IMR-90 (cell line): ENCODE data around the gene TNFAIP8. TPM values are rescaled to one million over a fixed set of nuclear protein-coding genes. Genes with fewer than 3 reads are reported as not detected.
A peak's percentile ranks its signal among the peaks of the same experiment; 100 is the strongest.

Experiments used
- ATAC-seq: fragments of 200-7000 bp; cut with Tn5 transposase; 2 replicates; pipeline ENCODE4 v1.9.1; 2020; ENCODE audit warnings: low read depth, mild to moderate bottlenecking, moderate library complexity
- BruUV-seq: library from RNA; stranded (reverse); fragments of 400-500 nt; replicated peaks from 2 replicates; lab custom pipeline; 2021; lab: Mats Ljungman, UMichigan
- CTCF ChIA-PET: fragments of 300-600 bp; formaldehyde crosslinking; extraction: SDS; loops from one replicate; lab custom pipeline; 2021; ENCODE audit warnings: antibody characterized with exemption; lab: Yijun Ruan, JAX
- POLR2A ChIA-PET: fragments of 300-600 bp; sonication (Branson Sonifier 250); formaldehyde crosslinking; loops from one replicate; lab custom pipeline; 2022; ENCODE audit warnings: antibody characterized with exemption; ENCODE audit not compliant: unreplicated experiment; lab: Charles Lee
- DNase-seq: peaks from one replicate; pipeline ENCODE4 v3.0.0; 2013
- H2AFZ ChIP-seq: replicated peaks from 2 replicates; pipeline ENCODE3; 2013; ENCODE audit warnings: low read length, mild to moderate bottlenecking; ENCODE audit not compliant: poor library complexity
- H2AK5ac ChIP-seq: 2 replicates; pipeline ENCODE4 v1.6.1; 2013; ENCODE audit warnings: low read depth, low read length, inconsistent platforms
- H2AK9ac ChIP-seq: replicated peaks from 2 replicates; pipeline ENCODE3; 2013; ENCODE audit warnings: mild to moderate bottlenecking, low read depth, low read length, moderate library complexity; ENCODE audit not compliant: poor library complexity
- H2BK120ac ChIP-seq: 2 replicates; pipeline ENCODE4 v1.6.1; 2013; ENCODE audit warnings: low read depth, low read length, inconsistent platforms
- H2BK15ac ChIP-seq: 3 replicates; pipeline ENCODE4 v1.6.1; 2013; ENCODE audit warnings: low read depth, low read length, inconsistent platforms
- H2BK20ac ChIP-seq: 2 replicates; pipeline ENCODE4 v1.6.1; 2013; ENCODE audit warnings: low read depth, mild to moderate bottlenecking, inconsistent platforms, low read length, moderate library complexity
- H2BK5ac ChIP-seq: 2 replicates; pipeline ENCODE4 v1.6.1; 2013; ENCODE audit warnings: mild to moderate bottlenecking, low read depth, low read length, inconsistent platforms; ENCODE audit not compliant: poor library complexity, severe bottlenecking
- H3K14ac ChIP-seq: replicated peaks from 2 replicates; pipeline ENCODE4 v1.6.1; 2013; ENCODE audit warnings: low read depth, low read length, inconsistent platforms
- H3K18ac ChIP-seq: 2 replicates; pipeline ENCODE4 v1.6.1; 2013; ENCODE audit warnings: low read depth, low read length, control low read depth
- H3K23ac ChIP-seq: 2 replicates; pipeline ENCODE4 v1.6.1; 2013; ENCODE audit warnings: low read depth, low read length, inconsistent platforms
- H3K27ac ChIP-seq: 2 replicates; pipeline ENCODE4 v1.5.1; 2013; ENCODE audit warnings: mild to moderate bottlenecking, control low read depth, low read length; ENCODE audit not compliant: insufficient read depth
- H3K27me3 ChIP-seq: 2 replicates; pipeline ENCODE4 v1.6.1; 2013; ENCODE audit warnings: low read length; ENCODE audit not compliant: control insufficient read depth, insufficient read depth
- H3K36me3 ChIP-seq: 2 replicates; pipeline ENCODE4 v1.6.1; 2013; ENCODE audit warnings: low read length, mixed read lengths; ENCODE audit not compliant: control insufficient read depth, insufficient read depth
- H3K4ac ChIP-seq: 2 replicates; pipeline ENCODE4 v1.6.1; 2013; ENCODE audit warnings: low read depth, low read length, inconsistent platforms
- H3K4me1 ChIP-seq: 2 replicates; pipeline ENCODE4 v1.6.1; 2013; ENCODE audit warnings: low read length, mixed read lengths; ENCODE audit not compliant: control insufficient read depth, insufficient read depth
- H3K4me2 ChIP-seq: 2 replicates; pipeline ENCODE4 v1.6.1; 2013; ENCODE audit warnings: low read depth, mild to moderate bottlenecking, control low read depth, low read length, moderate library complexity
- H3K4me3 ChIP-seq: 2 replicates; pipeline ENCODE4 v1.5.1; 2013; ENCODE audit warnings: low read depth, mild to moderate bottlenecking, control low read depth, low read length, moderate library complexity; ENCODE audit not compliant: insufficient read depth
- H3K56ac ChIP-seq: 2 replicates; pipeline ENCODE4 v1.6.1; 2013; ENCODE audit warnings: low read length, inconsistent platforms; ENCODE audit not compliant: insufficient read depth; ENCODE audit errors: extremely low read depth
- H3K79me1 ChIP-seq, 2 experiments: 2 replicates each; pipeline ENCODE4 v1.6.1; 2013; ENCODE audit warnings: low read length in 2 of 2, inconsistent platforms in 1 of 2, low read depth in 1 of 2
- H3K9ac ChIP-seq: 2 replicates; pipeline ENCODE4 v1.6.1; 2013; ENCODE audit warnings: low read depth, low read length, control low read depth
- H3K9me1 ChIP-seq: 2 replicates; pipeline ENCODE4 v1.6.1; 2013; ENCODE audit warnings: low read length, inconsistent platforms; ENCODE audit not compliant: insufficient read depth
- H3K9me3 ChIP-seq: 2 replicates; pipeline ENCODE4 v1.6.1; 2013; ENCODE audit warnings: low read length; ENCODE audit not compliant: control insufficient read depth, insufficient read depth
- H4K20me1 ChIP-seq: 2 replicates; pipeline ENCODE4 v1.6.1; 2013; ENCODE audit warnings: low read length, inconsistent platforms; ENCODE audit not compliant: insufficient read depth
- H4K5ac ChIP-seq: 2 replicates; pipeline ENCODE4 v1.6.1; 2013; ENCODE audit warnings: mild to moderate bottlenecking, low read depth, low read length, control low read depth
- H4K8ac ChIP-seq, 2 experiments: 2 replicates each; pipeline ENCODE4 v1.6.1; 2013; ENCODE audit warnings: low read depth in 2 of 2, low read length in 2 of 2, control low read depth in 1 of 2, inconsistent platforms in 1 of 2
- H4K91ac ChIP-seq: 2 replicates; pipeline ENCODE4 v1.6.1; 2013; ENCODE audit warnings: low read depth, low read length, inconsistent platforms; ENCODE audit not compliant: insufficient read depth
- CEBPB ChIP-seq: IDR thresholded peaks from 2 replicates; pipeline ENCODE4 v1.6.1; 2012; ENCODE audit warnings: low read depth, low read length, improper control_type of control experiment
- CHD1 ChIP-seq: IDR thresholded peaks from 2 replicates; pipeline ENCODE4 v1.6.1; 2012; ENCODE audit warnings: low read depth, low read length, improper control_type of control experiment
- FOS ChIP-seq: fragments of 150-350 bp; IDR thresholded peaks from 2 replicates; pipeline ENCODE4 v1.6.1; 2016; ENCODE audit warnings: low read depth, low read length
- MAFK ChIP-seq: IDR thresholded peaks from 2 replicates; pipeline ENCODE4 v1.6.1; 2012; ENCODE audit warnings: low read depth, low read length, improper control_type of control experiment
- MAZ ChIP-seq: IDR thresholded peaks from 2 replicates; pipeline ENCODE4 v1.6.1; 2012; ENCODE audit warnings: low read depth, mild to moderate bottlenecking, low read length, improper control_type of control experiment, moderate library complexity, borderline replicate concordance
- MXI1 ChIP-seq: IDR thresholded peaks from 2 replicates; pipeline ENCODE4 v1.6.1; 2012; ENCODE audit warnings: low read depth, mild to moderate bottlenecking, low read length, moderate library complexity, borderline replicate concordance
- NFE2L2 ChIP-seq: fragments of 150-350 bp; IDR thresholded peaks from 2 replicates; pipeline ENCODE4 v1.6.1; 2016; ENCODE audit warnings: low read depth, mild to moderate bottlenecking, low read length
- RCOR1 ChIP-seq: IDR thresholded peaks from 2 replicates; pipeline ENCODE4 v1.6.1; 2012; ENCODE audit warnings: mild to moderate bottlenecking, low read length, improper control_type of control experiment; ENCODE audit not compliant: insufficient replicate concordance
- RFX5 ChIP-seq: IDR thresholded peaks from 2 replicates; pipeline ENCODE4 v1.8.0; 2012; ENCODE audit warnings: low read depth, mild to moderate bottlenecking, low read length, moderate library complexity
- WGBS, 2 experiments: methylation state at CpG; one replicate each; pipeline versions ENCODE4 v1.1.5 to v1.1.7; 2013; ENCODE audit warnings: missing lambda C conversion rate in 2 of 2; ENCODE audit not compliant: insufficient read length in 1 of 2; ENCODE audit errors: extremely low coverage in 2 of 2; 5-methylcytosine and 5-hydroxymethylcytosine counted together
- dilution Hi-C: fragments of 300-500 bp; cut with HindIII; formaldehyde crosslinking; loops from one replicate; pipeline ENCODE4 v1.14.3; 2018; ENCODE audit warnings: low sequenced_read_pairs; ENCODE audit not compliant: unreplicated experiment
- in situ Hi-C: fragments of 300-500 bp; cut with MboI; formaldehyde crosslinking; loops from 3 replicates; pipeline ENCODE4 v1.14.3; 2019; ENCODE audit warnings: low sequenced_read_pairs, inconsistent platforms, mixed read lengths
- intact Hi-C: fragments of 100-400 bp; cut with micrococcal nuclease; formaldehyde crosslinking; loops from 2 replicates; pipeline ENCODE4 v1.10.0; 2022
- polyA plus RNA-seq, 3 experiments: library from polyadenylated mRNA; depleted of rRNA; stranded (reverse); fragments of >200 nt; gene quantifications; 2 replicates each; pipeline ENCODE4 v1.2.3, GENCODE V29; 2012; ENCODE audit warnings: low replicate concordance in 1 of 3
- total RNA-seq: library from RNA; depleted of rRNA; stranded (reverse); fragments of >200 nt; gene quantifications from 2 replicates; pipeline ENCODE4 v1.2.3, GENCODE V29; 2012
- TF ChIP-seq, protein P1 (sequence below): fragments of 150-350 bp; IDR thresholded peaks from 2 replicates; pipeline ENCODE4 v1.6.1; 2017; ENCODE audit warnings: mild to moderate bottlenecking, antibody characterized with exemption, low read length, low read depth
- TF ChIP-seq, protein P2 (sequence below): conservative IDR thresholded peaks from 2 replicates; pipeline ENCODE4 v1.5.1; 2012; ENCODE audit warnings: mild to moderate bottlenecking, low read depth, low read length, improper control_type of control experiment
- TF ChIP-seq, protein P3 (sequence below): fragments of 150-350 bp; IDR thresholded peaks from 2 replicates; pipeline ENCODE4 v1.6.1; 2016; ENCODE audit warnings: low read depth, mild to moderate bottlenecking, low read length, moderate library complexity, borderline replicate concordance

TNFAIP8 gene
- total and polyA plus RNA-seq, 2 of the 4 experiments (the other 2 are of a cell fraction): 20.3 to 29.9 TPM

DNA sequence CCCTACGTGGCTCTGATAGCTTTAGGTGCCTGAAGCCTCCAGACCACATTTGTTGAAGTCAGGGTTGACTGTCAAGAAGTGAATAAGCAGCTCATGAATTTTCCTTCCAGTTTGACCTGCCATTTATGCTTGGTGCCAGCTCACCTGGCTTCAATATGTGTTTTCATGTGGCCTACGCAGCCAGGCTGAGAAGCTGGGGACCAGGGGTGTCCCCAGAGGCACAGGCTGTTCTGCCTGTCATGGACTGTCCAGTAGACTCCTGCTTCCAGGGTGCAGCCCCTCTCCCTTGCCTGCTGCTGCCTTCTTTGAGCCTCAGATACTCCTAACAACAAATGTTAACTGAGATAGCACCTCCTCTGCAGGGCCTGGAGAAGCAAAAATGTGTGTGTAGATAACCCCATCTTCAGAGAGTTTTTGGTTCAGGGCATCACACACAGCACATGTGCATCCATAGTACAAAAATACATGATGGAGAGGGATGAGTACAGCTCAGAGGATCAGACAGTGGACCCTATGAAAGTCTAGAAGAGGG, 5.8 kb downstream of the TNFAIP8 start:
- ATAC-seq (no peak), DNase-seq (no peak)
- peaks cover 50 to 60% of the 10 kb centered on the region in 2 experiments for H3K79me1 ChIP-seq
- peak overlapping the region; percentile 80 for H2AK5ac ChIP-seq
- no peaks in the 10 kb centered on the region for H3K27me3 ChIP-seq
- H4K5ac ChIP-seq: peak overlapping the region; percentile 3
- H3K9ac ChIP-seq: no peak overlapping the region
- no TSS peak for BruUV-seq
- POLR2A ChIA-PET: no interaction called here
- peak overlapping the region; percentile 74 to 75; a peak in 3 of 4 replicates for H4K8ac ChIP-seq
- H3K18ac ChIP-seq: peak overlapping the region; percentile 83
- dilution Hi-C loops (no loop called here), in situ Hi-C loops (no loop called here), intact Hi-C loops (no loop called here)
- no peak overlapping the region for H3K4me2 ChIP-seq
- peak overlapping the region; percentile 45 for H2BK20ac ChIP-seq
- peak overlapping the region; percentile 63 for H2BK120ac ChIP-seq
- H3K9me1 ChIP-seq: peaks cover 8% of the 10 kb centered on the region
- H3K4me1 ChIP-seq: peaks cover 25% of the 10 kb centered on the region
- H3K14ac ChIP-seq: peak overlapping the region; percentile 77
- no peaks in the 10 kb centered on the region for H3K9me3 ChIP-seq
- H3K27ac ChIP-seq: peak overlapping the region; percentile 39
- H4K20me1 ChIP-seq: no peaks in the 10 kb centered on the region; the same call in 1 of the 2 replicates
- H3K4me3 ChIP-seq: no peak overlapping the region
- 100% methylated on average over 1 of the region's 2 CpGs; no CpG with 5 or more reads in 1 of the 2 experiments for WGBS, 2 experiments
- no peaks in the 10 kb centered on the region for H3K36me3 ChIP-seq
- CTCF ChIA-PET: interaction anchor here (0.6 to 0.9 kb wide), 2 partner anchors 27 to 286 kb away, joined by 4 to 7 read pairs; no protein-coding TSS in a partner anchor
- peak overlapping the region; percentile 31 for H2BK5ac ChIP-seq
- peak overlapping the region; percentile 60; the same call in 1 of the 2 replicates for H3K23ac ChIP-seq
- peak overlapping the region; percentile 72; the same call in 1 of the 3 replicates for H2BK15ac ChIP-seq
- H3K56ac ChIP-seq: no peak overlapping the region; the same call in 1 of the 2 replicates
- peak overlapping the region; percentile 78 for H3K4ac ChIP-seq
- peak overlapping the region; percentile 4 for H2AK9ac ChIP-seq
- H2AFZ ChIP-seq: no peak overlapping the region
- TF ChIP-seq, protein P1, sequence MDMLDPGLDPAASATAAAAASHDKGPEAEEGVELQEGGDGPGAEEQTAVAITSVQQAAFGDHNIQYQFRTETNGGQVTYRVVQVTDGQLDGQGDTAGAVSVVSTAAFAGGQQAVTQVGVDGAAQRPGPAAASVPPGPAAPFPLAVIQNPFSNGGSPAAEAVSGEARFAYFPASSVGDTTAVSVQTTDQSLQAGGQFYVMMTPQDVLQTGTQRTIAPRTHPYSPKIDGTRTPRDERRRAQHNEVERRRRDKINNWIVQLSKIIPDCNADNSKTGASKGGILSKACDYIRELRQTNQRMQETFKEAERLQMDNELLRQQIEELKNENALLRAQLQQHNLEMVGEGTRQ: no peak
- TF ChIP-seq NFE2L2: no peak
- no peak for TF ChIP-seq RCOR1
- TF ChIP-seq, protein P2, sequence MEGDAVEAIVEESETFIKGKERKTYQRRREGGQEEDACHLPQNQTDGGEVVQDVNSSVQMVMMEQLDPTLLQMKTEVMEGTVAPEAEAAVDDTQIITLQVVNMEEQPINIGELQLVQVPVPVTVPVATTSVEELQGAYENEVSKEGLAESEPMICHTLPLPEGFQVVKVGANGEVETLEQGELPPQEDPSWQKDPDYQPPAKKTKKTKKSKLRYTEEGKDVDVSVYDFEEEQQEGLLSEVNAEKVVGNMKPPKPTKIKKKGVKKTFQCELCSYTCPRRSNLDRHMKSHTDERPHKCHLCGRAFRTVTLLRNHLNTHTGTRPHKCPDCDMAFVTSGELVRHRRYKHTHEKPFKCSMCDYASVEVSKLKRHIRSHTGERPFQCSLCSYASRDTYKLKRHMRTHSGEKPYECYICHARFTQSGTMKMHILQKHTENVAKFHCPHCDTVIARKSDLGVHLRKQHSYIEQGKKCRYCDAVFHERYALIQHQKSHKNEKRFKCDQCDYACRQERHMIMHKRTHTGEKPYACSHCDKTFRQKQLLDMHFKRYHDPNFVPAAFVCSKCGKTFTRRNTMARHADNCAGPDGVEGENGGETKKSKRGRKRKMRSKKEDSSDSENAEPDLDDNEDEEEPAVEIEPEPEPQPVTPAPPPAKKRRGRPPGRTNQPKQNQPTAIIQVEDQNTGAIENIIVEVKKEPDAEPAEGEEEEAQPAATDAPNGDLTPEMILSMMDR: no peak
- TF ChIP-seq MAFK: no peak
- TF ChIP-seq CHD1: no peak
- TF ChIP-seq FOS: no peak
- TF ChIP-seq, protein P3, sequence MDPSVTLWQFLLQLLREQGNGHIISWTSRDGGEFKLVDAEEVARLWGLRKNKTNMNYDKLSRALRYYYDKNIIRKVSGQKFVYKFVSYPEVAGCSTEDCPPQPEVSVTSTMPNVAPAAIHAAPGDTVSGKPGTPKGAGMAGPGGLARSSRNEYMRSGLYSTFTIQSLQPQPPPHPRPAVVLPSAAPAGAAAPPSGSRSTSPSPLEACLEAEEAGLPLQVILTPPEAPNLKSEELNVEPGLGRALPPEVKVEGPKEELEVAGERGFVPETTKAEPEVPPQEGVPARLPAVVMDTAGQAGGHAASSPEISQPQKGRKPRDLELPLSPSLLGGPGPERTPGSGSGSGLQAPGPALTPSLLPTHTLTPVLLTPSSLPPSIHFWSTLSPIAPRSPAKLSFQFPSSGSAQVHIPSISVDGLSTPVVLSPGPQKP: no peak
- no peak for TF ChIP-seq CEBPB
- TF ChIP-seq MAZ: no peak
- no peak for TF ChIP-seq RFX5
- no peak for TF ChIP-seq MXI1
- peak overlapping the region; percentile 66 for H4K91ac ChIP-seq
